Panc1 (cell line): Measurements from ENCODE around the gene PATE2.

ENCODE experiments used
- CTCF ChIP-seq: fragments of 450-650 bp; IDR thresholded peaks from 2 replicates; pipeline ENCODE4 v1.5.1; 2017; ENCODE audit warnings: mild to moderate bottlenecking
- POLR2AphosphoS5 ChIP-seq: IDR thresholded peaks from 2 replicates; pipeline ENCODE4 v1.6.1; 2012; ENCODE audit warnings: mild to moderate bottlenecking, low read depth, low read length, moderate library complexity
- REST ChIP-seq, 2 experiments: IDR thresholded peaks; 2 replicates each; pipeline ENCODE4 v1.6.1; 2011 to 2012; ENCODE audit warnings: low read depth in 2 of 2, control low read depth in 1 of 2, low read length in 1 of 2, mild to moderate bottlenecking in 1 of 2, moderate library complexity in 1 of 2; ENCODE audit not compliant: insufficient read depth in 1 of 2
- SIN3A ChIP-seq: IDR thresholded peaks from 2 replicates; pipeline ENCODE4 v1.6.1; 2012; ENCODE audit warnings: low read depth, mild to moderate bottlenecking, low read length, moderate library complexity, borderline replicate concordance; ENCODE audit not compliant: insufficient read depth

- TF ChIP-seq REST (IDR thresholded peaks at IDR 0.05; ENCODE audit: insufficient read depth in 1 of 2, low read depth in 2 of 2, low read length in 1 of 2) (no peak), CTCF (no peak), POLR2AphosphoS5 (no peak), SIN3A (no peak)
These were observed 12.4 kb downstream of the PATE2 start for GRCh38 chr11:125766251-125766650.
